ENCODE data around the gene CNTNAP2. TPM values are rescaled to one million over a fixed set of nuclear protein-coding genes. Genes with fewer than 3 reads are reported as not detected.

The CNTNAP2 gene
- total and polyA plus RNA-seq, 2 of the 8 experiments (the other 6 are each of a cell fraction or from before 2014, with no cell fraction given): 27.9 to 71.0 TPM

GRCh38 chr7:148148456-148148855, 2031.9 kb downstream of the CNTNAP2 start (continued):
- TF ChIP-seq, protein P1, sequence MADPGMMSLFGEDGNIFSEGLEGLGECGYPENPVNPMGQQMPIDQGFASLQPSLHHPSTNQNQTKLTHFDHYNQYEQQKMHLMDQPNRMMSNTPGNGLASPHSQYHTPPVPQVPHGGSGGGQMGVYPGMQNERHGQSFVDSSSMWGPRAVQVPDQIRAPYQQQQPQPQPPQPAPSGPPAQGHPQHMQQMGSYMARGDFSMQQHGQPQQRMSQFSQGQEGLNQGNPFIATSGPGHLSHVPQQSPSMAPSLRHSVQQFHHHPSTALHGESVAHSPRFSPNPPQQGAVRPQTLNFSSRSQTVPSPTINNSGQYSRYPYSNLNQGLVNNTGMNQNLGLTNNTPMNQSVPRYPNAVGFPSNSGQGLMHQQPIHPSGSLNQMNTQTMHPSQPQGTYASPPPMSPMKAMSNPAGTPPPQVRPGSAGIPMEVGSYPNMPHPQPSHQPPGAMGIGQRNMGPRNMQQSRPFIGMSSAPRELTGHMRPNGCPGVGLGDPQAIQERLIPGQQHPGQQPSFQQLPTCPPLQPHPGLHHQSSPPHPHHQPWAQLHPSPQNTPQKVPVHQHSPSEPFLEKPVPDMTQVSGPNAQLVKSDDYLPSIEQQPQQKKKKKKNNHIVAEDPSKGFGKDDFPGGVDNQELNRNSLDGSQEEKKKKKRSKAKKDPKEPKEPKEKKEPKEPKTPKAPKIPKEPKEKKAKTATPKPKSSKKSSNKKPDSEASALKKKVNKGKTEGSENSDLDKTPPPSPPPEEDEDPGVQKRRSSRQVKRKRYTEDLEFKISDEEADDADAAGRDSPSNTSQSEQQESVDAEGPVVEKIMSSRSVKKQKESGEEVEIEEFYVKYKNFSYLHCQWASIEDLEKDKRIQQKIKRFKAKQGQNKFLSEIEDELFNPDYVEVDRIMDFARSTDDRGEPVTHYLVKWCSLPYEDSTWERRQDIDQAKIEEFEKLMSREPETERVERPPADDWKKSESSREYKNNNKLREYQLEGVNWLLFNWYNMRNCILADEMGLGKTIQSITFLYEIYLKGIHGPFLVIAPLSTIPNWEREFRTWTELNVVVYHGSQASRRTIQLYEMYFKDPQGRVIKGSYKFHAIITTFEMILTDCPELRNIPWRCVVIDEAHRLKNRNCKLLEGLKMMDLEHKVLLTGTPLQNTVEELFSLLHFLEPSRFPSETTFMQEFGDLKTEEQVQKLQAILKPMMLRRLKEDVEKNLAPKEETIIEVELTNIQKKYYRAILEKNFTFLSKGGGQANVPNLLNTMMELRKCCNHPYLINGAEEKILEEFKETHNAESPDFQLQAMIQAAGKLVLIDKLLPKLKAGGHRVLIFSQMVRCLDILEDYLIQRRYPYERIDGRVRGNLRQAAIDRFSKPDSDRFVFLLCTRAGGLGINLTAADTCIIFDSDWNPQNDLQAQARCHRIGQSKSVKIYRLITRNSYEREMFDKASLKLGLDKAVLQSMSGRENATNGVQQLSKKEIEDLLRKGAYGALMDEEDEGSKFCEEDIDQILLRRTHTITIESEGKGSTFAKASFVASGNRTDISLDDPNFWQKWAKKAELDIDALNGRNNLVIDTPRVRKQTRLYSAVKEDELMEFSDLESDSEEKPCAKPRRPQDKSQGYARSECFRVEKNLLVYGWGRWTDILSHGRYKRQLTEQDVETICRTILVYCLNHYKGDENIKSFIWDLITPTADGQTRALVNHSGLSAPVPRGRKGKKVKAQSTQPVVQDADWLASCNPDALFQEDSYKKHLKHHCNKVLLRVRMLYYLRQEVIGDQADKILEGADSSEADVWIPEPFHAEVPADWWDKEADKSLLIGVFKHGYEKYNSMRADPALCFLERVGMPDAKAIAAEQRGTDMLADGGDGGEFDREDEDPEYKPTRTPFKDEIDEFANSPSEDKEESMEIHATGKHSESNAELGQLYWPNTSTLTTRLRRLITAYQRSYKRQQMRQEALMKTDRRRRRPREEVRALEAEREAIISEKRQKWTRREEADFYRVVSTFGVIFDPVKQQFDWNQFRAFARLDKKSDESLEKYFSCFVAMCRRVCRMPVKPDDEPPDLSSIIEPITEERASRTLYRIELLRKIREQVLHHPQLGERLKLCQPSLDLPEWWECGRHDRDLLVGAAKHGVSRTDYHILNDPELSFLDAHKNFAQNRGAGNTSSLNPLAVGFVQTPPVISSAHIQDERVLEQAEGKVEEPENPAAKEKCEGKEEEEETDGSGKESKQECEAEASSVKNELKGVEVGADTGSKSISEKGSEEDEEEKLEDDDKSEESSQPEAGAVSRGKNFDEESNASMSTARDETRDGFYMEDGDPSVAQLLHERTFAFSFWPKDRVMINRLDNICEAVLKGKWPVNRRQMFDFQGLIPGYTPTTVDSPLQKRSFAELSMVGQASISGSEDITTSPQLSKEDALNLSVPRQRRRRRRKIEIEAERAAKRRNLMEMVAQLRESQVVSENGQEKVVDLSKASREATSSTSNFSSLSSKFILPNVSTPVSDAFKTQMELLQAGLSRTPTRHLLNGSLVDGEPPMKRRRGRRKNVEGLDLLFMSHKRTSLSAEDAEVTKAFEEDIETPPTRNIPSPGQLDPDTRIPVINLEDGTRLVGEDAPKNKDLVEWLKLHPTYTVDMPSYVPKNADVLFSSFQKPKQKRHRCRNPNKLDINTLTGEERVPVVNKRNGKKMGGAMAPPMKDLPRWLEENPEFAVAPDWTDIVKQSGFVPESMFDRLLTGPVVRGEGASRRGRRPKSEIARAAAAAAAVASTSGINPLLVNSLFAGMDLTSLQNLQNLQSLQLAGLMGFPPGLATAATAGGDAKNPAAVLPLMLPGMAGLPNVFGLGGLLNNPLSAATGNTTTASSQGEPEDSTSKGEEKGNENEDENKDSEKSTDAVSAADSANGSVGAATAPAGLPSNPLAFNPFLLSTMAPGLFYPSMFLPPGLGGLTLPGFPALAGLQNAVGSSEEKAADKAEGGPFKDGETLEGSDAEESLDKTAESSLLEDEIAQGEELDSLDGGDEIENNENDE (IDR thresholded peaks at IDR 0.05; ENCODE audit: insufficient replicate concordance, low read length): no peak
- TF ChIP-seq RBBP5 (IDR thresholded peaks at IDR 0.05; ENCODE audit: borderline replicate concordance, low read depth, low read length): no peak
- no peak for TF ChIP-seq RXRA (IDR thresholded peaks at IDR 0.05; ENCODE audit: insufficient read depth, low read depth, low read length)
- TF ChIP-seq NRF1 (IDR thresholded peaks at IDR 0.05; ENCODE audit: low read depth, low read length): no peak
- TF ChIP-seq CHD2 (IDR thresholded peaks at IDR 0.05; ENCODE audit: low read length): no peak
- no peak for TF ChIP-seq YY1 (IDR thresholded peaks at IDR 0.05; ENCODE audit: low read depth, low read length)
- no peak for TF ChIP-seq RAD21 (IDR thresholded peaks at IDR 0.05 in 1 of 2, conservative IDR thresholded peaks at IDR 0.05 in 1 of 2; ENCODE audit: low read depth in 2 of 2, low read length in 2 of 2)
